Brain pericyte (primary cell): ENCODE data around the gene HEXD.
"Not testable (repeated sequence)": the region's sequence is repeated elsewhere in the genome, so short reads cannot be mapped to it uniquely, and the experiment has no call there.

Source experiments
- DNase-seq: peaks from one replicate; pipeline ENCODE4 v3.0.0-alpha.2; 2012; ENCODE audit warnings: low read depth, low spot score

Gene HEXD

DNA sequence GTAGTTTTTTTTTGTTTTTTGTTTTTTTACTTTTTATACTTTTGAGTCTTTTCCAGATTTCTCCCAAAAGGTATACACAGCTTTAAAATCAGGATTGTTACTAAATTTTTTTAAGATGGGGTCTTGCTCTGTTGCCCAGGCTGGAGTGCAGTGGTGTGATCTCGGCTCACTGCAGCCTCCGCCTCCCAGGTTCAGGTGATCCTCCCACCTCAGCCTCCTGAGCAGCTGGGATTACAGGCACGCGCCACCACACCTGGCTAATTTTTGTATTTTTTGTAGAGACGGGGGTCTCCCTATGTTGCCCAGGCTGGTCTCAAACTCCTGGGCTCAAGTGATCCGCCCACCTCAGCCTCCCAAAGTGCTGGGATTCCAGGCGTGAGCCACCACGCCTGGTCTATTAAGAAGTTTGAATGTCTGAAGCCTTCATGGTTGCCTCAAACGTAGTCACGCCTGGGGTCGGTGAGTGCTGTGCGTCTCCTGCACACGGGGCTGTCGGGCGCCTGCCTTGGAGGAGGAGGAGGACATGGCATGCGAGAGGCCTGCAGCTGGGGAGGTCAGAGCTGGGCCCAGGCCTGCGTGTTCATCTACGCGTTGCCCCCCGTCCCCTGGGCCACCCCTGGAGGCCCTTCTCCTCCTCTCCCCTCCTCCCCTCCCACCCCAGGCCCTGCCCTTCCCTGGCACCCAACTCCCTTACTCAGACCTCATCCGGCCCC is 35.8 kb upstream of the HEXD start:
- DNase-seq = not testable (repeated sequence)

DNA sequence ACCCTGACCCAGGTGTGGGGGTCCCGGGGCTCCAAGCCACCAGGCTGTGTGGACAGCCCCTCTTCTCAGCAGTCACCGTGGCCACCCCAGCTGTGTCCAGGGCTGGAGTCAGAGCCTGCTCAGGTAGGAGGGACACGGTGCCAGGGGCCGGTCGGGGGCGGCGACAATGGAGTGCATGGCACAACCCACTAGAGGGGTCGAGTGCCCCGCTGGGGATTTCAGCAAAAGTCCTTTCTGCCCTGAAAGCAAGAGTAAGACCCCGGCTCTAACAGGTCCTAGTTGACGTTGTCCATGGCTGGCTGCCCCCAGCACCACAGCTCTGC is 35.3 kb upstream of the HEXD start:
- no peak for DNase-seq

DNA sequence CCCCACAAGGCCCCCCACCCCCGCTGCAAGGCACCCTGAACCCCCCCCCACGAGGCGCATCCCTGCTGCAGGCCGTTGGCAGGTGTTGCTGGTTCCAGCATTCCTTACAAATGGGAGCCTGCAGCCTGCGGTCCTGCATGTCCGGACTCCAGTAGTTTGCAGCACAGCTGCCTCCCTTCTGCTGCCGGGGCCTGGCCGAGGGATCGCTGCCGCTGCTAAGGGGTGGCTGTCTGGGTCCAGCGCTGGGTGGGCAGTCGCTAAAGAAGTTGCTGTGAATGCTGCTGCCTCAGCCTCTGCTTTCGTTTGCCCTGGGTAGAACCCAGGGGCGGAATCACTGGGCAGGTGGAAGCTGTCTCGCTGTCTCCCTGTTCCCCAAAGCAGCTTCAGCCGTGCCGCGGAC is 34.7 kb upstream of the HEXD start:
- no peak for DNase-seq

DNA sequence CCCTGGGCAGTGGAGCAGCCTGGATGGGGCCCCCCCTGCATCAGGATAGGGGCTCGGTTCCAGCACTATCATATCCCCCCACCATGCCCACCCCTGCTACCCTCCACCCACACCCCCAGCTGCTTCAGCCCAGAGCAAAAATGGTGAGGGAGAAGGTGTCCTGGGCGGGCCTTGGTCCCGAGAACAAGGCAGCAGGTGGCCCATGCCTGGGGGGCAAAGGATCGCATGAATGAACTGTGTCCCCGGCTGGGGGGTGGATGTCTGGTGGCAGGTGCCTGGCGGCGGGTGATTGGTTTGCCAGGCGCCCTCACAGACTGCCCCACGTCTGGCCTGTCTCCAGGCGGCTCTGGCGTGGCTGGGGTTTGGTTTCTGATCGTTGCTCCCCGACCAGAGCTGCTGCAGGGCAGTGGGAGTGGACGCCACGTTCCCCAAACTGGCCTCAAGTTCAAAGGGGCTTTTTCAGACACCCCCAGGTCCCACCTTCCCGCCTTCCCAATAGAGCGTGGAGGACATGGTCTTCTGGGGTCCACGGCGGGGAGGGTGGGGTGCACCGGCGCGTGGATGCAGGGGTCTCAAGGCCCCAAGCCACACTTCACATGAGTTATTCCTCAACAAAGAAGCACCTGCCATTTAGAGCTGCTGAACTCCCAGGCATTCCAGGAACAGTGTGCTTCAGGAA is 34.0 kb upstream of the HEXD start:
- DNase-seq = no peak

DNA sequence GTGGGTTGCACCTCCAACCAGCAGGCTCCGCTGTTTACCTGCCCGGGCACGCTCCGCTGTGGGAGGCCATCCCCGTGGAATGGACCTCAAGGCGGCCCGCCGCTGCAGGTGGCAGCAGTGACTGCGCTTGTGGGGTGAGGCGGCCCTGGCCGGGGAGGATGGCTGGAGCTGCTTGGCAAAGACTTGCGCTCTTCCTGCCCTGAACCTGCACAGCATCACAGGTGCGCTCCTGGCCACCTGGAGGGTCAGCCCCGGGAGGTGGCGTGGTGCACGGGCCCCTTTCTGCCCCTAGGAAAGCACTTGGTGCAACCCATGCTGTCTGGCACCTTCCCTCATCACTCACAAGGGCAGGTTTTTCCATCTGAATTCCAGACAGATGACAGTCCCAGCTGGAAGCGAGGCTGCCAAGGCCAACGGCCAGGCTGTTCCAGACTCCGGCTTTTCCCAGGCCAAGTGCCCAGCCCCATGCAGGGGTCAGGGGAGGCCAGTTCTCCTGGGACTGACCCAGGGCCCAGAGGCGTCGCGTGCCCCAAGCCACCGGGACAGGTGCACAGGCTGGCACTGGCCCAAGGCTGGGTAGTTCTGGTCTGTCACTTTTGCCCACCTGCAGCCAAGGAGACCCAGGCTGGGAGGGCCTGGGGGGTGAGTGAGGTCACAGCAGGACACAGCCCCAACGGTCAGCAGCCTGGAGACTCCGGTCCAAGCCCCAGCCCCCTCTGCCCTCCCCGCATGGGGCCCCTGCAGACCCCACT is 33.2 kb upstream of the HEXD start:
- no peak for DNase-seq

DNA sequence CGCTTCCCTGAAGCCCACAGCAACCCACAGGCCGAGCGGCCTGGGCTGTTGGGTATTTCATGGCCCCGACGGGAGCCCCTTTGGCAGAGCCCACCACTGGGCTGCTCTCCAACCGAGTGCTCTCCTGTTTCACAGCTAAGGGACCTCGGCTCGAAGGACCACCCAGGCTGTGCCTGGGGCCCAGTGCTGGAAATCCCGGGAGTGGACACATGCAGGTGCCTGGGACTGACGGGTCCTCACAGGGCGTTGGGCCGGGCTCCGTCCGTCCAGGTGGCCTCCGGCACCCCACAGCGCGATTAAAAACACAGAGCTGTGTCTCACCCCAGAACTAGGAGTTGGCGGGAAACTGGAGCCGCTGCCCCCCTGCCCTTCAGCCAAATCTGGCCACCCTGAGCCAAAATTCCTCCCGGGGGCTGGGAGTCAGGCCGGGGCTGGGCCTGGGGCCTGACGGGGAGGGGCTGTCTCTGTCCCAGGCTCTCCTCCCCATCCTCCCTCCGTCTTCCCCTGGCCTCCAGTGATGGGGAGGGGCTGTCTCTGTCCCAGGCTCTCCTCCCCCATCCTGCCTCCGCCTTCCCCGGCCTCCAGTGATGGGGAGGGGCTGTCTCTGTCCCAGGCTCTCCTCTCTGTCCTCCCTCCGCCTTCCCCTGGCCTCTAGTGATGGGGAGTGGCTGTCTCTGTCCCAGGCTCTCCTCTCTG is 32.4 kb upstream of the HEXD start:
- no peak for DNase-seq

DNA sequence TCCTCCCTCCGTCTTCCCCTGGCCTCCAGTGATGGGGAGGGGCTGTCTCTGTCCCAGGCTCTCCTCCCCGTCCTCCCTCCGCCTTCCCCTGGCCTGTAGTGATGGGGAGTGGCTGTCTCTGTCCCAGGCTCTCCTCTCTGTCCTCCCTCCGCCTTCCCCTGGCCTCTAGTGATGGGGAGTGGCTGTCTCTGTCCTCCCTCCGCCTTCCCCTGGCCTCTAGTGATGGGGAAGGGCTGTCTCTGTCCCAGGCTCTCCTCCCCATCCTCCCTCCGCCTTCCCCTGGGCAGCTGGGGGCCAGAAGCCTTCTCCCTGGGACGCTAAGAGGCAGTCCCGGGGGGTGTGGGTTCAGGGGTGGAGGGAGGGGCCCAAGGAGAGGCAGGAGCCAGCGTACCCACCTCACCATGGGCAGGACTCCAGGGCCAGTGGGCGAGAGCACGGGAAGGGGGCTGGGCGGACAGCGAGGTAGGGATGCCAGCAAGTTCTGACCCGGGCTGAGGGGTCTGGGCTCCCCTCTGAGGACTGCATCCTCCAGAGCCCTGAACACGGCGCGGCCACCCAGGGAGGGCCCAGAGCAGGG is 31.8 kb upstream of the HEXD start:
- DNase-seq = no peak

DNA sequence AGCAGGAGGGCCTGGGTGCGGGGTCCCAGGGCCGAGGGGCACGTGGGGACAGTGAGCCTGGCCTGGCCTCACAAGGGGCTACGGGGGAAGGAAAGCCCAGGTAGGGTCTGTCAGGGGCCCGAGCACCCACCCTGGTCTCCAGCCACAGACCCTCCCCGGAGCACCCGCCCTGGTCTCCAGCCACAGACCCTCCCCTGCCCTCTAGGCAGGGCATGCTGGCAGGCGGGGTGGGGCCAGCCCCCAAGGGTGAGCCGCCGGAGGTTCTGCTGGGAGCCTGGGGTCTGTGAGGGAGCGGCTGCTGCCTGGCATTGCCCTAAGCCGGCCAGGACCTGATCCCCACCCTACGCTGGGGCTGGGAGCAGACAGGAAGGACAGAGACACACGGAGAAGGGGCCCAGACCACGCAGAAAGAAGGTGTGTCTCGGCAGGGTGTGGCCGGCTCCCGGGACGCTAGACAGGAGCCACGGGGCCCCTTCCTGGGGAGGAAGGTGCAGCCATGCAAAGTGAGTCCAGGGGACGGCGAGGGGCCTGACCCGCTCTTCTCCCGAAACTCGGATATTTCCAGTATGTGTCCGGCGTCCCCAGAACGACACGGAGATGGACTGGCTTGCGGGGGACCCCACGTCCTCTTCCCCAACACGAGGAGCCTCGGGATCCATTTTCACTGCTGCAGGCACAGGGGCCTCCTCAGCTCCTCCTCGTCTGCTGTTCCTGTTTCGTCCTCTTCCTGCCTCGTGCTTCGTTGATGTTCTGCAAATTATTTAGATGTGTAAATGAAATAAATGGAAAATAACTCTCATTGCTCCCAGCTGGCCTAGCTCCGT is 31.1 kb upstream of the HEXD start:
- no peak for DNase-seq

DNA sequence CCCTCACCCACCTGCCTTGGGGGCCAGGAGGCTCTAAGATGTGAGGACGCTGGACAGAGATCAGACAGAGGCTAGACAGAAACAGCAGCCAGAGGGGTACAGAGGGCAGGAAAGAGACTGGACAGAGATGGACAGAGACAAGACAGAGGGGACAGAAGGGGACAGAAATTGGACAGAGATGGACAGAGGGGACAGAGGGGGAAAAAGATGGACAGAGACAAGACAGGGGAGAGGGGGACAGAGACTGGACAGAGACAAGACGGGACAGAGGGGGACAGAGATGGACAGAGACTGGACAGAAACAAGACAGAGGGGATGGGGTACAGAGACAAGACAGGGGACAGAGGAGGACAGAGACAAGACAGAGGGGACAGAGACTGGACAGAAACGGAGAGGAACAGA is 30.4 kb upstream of the HEXD start:
- DNase-seq = no peak

DNA sequence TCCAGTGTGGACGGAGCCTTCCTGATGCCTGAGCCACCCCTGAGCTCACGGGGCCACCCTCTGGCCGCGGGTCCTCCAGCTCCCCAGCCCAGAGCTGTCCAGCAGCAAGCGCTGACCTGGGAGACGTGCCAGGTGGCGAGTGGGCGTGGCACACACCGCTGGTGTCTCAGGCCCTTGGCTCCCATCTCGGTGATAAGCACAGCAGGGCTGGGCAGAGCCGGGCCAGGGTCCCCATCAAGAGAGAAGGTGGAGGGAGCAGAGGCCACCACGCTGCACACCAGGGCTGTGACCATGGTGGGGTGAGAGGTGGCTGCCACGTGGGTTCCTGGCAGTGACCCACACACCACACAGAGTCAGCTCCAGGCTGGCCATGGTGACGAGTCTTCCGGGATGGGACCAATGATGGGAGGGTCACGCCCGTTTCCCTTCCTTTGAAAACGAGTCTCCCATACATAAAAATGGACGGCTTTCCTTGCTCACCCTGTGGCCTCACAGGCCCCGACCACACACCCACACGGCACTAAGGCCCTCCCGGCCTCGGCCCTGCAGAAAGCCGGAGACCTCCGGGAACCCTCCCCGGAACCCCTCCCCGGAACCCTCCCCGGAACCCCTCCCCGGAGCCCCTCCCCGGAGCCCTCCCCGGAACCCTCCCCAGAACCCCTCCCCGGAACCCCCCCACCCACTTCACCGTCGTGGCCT is 29.8 kb upstream of the HEXD start:
- DNase-seq = no peak

DNA sequence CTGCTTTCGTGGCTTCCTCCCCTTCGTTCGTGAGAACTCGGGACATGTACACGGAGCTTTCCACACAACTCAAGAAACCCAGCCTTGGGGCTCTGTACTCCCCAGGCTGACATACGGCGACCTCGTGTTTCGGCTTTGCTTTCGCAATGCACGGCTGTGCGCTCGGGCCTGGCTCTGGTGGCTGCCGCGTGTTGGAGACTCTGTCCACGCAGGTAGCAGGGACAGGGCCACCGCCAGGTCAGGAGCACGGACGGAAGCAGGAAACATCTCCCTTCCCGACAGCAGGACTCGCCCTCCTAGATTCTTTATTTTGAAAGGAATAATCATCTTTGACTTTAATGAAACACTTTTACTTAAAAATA is 29.2 kb upstream of the HEXD start:
- DNase-seq = no peak

DNA sequence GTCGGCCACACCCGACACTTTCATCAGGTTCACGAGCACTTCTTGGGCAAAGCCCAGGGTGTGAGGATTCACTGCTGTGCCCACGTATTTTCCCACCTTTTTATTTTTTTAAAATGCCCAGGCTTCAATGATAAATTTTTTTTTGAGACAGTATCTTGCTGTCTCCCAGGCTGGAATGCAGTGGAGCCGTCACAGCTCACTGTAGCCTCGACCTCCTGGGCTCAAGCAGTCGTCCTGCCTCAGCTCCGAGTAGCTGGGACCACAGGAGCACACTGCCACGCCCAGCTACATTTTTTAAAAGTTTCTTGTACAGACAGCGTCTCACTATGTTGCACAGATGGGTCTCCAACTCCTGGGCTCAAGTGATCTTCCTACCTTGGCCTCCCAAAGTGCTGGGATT is 28.8 kb upstream of the HEXD start:
- no peak for DNase-seq

DNA sequence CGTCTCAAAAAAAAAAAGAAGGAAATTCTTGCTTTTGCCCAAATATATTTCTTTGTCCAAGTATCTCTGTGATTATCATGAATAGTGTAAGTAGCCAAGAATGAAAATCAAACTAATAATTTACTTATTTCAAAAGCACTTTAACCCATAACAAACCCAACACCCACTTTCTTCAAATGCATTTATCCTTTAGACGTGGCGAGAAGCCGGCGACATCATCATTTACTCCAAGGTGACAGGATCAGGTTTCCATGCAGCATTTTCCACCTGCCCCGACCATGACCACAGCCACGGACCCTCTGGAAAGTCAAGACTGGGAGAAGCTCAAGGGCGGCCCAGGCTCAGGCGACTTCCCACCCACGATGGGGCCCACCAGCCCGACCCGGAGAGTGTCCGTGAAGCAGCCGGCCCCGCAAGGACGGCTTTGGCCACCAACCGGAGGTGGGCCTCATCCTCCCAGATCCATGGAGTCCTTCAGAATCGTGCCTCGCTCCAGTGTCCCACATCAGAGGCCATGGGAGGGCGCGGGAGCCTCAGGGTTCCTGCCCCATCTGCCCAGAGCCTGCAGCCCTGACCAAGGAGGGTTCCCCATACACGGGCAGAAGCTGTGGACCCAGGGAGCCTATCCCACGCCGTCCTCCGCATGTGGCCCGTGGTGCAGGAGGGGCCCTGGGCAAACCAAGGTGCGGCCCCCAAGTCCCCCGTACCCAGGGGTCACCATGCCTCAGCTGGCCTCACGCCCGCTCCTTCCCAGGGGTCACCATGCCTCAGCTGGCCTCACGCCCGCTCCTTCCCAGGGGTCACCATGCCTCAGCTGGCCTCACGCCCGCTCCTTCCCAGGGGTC is 27.9 kb upstream of the HEXD start:
- no peak for DNase-seq

DNA sequence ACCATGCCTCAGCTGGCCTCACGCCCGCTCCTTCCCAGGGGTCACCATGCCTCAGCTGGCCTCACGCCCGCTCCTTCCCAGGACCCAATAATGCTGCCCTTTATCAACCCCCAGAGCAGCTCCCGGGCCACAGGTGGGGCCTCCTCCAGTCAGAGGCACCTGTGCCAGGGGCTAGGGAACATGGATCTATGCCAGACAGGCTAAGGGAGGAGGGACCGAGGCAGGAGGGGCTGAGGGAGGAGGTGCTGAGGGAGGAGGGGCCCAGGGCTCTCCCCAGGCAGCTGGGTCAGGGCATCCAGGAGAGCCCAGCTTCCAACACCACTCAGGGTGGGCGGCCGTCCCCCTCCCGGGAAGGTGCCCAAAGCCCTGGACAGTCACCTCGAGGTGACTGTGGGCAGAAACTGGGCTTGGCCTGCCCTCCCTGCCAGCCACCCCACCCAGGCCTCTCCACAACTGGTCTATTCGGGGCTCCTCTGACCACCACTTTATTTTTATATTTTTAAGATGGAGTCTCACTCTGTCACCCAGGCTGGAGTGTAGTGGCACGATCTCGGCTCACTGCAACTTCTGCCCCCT is 27.2 kb upstream of the HEXD start:
- no peak for DNase-seq

DNA sequence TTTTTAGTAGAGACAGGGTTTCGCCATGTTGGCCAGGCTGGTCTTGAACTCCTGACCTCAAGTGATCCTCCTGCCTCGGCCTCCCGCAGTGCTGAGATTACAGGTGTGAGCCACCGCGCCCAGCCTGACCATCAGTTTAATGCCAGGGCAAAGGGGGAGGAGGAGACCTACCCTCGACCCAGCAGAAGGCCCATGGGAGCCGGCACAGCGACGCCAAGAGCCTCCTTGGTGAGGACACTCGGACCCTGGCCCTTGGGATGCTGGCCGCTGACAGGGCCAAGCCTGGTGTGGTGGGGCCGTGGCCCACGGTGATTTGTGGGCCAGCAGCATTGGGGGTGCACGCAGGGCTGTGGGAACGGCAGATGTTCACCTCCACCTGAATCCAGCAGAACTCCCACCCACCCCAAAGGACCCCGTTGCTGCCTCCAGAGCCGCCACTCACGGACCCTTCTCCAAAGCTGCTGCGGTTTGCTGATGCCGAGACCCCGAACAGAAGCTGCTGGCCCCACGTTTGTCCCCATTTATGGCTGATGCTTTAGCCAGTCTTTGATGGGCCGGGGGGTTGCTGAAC is 26.6 kb upstream of the HEXD start:
- no peak for DNase-seq

DNA sequence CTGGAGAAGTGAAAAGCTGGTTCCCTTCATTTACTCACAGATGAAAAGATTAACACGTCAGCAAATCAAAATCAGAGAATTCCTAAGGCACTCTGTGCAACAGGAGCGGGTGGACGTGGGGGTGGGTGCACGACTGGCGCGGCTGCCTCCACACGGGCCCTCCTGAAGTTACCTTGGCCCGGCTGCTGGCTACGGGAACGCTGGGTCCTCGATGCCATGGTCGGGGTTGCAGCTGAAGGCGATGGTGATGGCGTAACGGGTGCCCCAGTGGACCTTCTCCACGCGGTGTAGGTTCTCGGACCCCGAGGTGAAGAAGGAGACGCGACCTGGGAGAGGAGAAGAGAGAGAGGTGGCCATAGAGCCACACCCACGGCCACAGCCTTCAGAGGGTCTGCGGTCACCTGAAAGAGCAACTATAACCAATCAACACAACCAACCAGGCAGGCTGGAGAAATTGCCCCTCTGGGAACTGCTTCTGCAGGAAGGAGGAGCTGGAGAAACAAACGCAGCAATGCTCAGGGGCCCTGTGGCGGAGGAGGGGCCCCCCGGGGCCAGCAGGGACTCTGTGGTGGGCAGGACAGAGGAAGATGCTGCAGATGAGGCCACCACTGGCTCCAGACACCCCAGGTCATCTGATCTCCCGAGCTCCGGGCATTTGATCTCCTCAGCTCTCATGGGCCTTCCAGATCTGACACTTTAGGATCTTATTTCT is 25.8 kb upstream of the HEXD start:
- no peak for DNase-seq

DNA sequence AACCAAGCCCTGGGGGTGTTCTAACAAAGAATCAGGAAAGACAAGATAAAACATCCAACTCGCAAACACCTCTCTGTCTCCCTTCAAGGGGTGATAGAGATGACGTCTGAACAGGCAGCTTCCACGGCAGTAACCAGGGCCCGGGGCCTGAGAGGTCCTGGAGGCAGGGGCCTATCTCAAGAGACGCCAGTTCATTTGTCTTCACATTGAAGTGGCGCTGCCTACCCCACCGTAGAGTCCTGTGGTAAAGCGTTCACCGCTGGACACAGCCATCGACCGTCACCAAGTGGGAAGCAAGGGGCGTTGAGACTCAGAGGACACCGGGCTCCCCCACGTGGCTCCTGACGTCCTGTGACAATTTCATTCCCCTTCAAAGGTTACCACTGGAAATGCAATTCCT is 25.2 kb upstream of the HEXD start:
- DNase-seq = no peak

DNA sequence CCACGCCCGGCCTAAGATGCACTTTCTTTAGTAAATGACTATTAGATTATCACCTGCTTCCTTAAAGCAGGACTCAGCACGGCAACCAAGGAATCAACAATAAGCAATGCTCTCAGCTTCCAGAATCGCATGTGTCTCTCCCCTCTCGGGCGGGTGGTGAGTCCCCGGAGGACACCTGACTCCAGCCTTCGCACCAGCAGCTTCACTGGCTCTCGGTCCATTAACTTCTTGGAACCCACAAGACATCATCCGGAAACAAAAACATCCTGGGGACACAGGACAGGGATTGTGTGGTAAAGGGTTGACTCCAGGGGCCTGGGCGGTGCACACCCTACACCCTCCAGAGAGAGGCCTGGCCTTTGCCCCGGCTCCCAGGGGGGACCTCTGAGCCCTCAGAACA is 23.9 kb upstream of the HEXD start:
- DNase-seq = no peak
